Keratinocyte (primary cell): ENCODE data around the gene GABRB1. TPM values are rescaled to one million over a fixed set of nuclear protein-coding genes. Genes with fewer than 3 reads are reported as not detected.

Experiments
- DNase-seq: peaks from one replicate; pipeline ENCODE4 v3.0.0-alpha.2; 2011; ENCODE audit warnings: low read depth, missing footprints, low spot score
- FAIRE-seq: peaks from 2 replicates; lab custom pipeline; 2011; peaks lifted over from hg19 to GRCh38; lab: Jason Lieb, UNC
- H2AFZ ChIP-seq: 2 replicates; pipeline ENCODE4 v1.6.0; 2012; ENCODE audit warnings: low read length, control low read depth, inconsistent platforms; ENCODE audit not compliant: control insufficient read depth
- H3K27ac ChIP-seq: 2 replicates; pipeline ENCODE4 v1.5.1; 2011; ENCODE audit warnings: low read length; ENCODE audit not compliant: control insufficient read depth, insufficient read depth
- H3K27me3 ChIP-seq: 3 replicates; pipeline ENCODE4 v1.6.0; 2011; ENCODE audit warnings: low read length; ENCODE audit not compliant: control insufficient read depth, insufficient read depth; ENCODE audit errors: extremely low read depth
- H3K36me3 ChIP-seq, 2 experiments: 2 replicates in 1 of 2; 3 replicates in 1 of 2; pipeline ENCODE4 v1.5.1; 2011; ENCODE audit warnings: low read length in 2 of 2, mild to moderate bottlenecking in 1 of 2; ENCODE audit not compliant: control insufficient read depth in 2 of 2, insufficient read depth in 2 of 2; ENCODE audit errors: extremely low read depth in 1 of 2
- H3K4me1 ChIP-seq: 3 replicates; pipeline ENCODE4 v1.5.1; 2011; ENCODE audit warnings: low read length; ENCODE audit not compliant: control insufficient read depth, insufficient read depth; ENCODE audit errors: extremely low read depth
- H3K4me2 ChIP-seq: 3 replicates; pipeline ENCODE4 v1.6.0; 2011; ENCODE audit warnings: low read depth, low read length; ENCODE audit not compliant: control insufficient read depth, insufficient read depth; ENCODE audit errors: extremely low read depth
- H3K4me3 ChIP-seq, 3 experiments: fragments of 200-600 bp in 1 of 3; sonication (generic) in 1 of 3; 2 replicates in 2 of 3; 3 replicates in 1 of 3; pipeline ENCODE4 v1.5.1; 2011 to 2016; ENCODE audit warnings: low read length in 3 of 3, mild to moderate bottlenecking in 3 of 3, control low read depth in 2 of 3, inconsistent platforms in 1 of 3, low read depth in 1 of 3, mixed read lengths in 1 of 3, mixed run types in 1 of 3, moderate library complexity in 1 of 3; ENCODE audit not compliant: control insufficient read depth in 2 of 3, insufficient read depth in 2 of 3; ENCODE audit errors: extremely low read depth in 1 of 3
- H3K79me2 ChIP-seq: 2 replicates; pipeline ENCODE4 v1.6.0; 2012; ENCODE audit warnings: low read length; ENCODE audit not compliant: control insufficient read depth, insufficient read depth
- H3K9ac ChIP-seq: 3 replicates; pipeline ENCODE4 v1.6.0; 2011; ENCODE audit warnings: low read length; ENCODE audit not compliant: control insufficient read depth, insufficient read depth; ENCODE audit errors: extremely low read depth
- H3K9me1 ChIP-seq: 3 replicates; pipeline ENCODE4 v1.6.0; 2011; ENCODE audit warnings: low read length; ENCODE audit not compliant: control insufficient read depth, insufficient read depth; ENCODE audit errors: extremely low read depth
- H3K9me3 ChIP-seq: 2 replicates; pipeline ENCODE4 v1.5.1; 2012; ENCODE audit warnings: low read depth, low read length; ENCODE audit not compliant: control insufficient read depth
- H4K20me1 ChIP-seq: 3 replicates; pipeline ENCODE4 v1.6.0; 2011; ENCODE audit warnings: low read length; ENCODE audit not compliant: control insufficient read depth, insufficient read depth; ENCODE audit errors: extremely low read depth
- CTCF ChIP-seq, 3 experiments: IDR thresholded peaks in 1 of 3; conservative IDR thresholded peaks in 1 of 3; optimal IDR thresholded peaks in 1 of 3; 2 replicates in 2 of 3; 3 replicates in 1 of 3; pipeline versions ENCODE3 to v1.5.1; 2011; ENCODE audit warnings: low read length in 3 of 3, mild to moderate bottlenecking in 3 of 3, moderate library complexity in 2 of 3, control low read depth in 1 of 3, inconsistent platforms in 1 of 3; ENCODE audit not compliant: insufficient read depth in 2 of 3; ENCODE audit errors: extremely low read depth in 1 of 3
- EZH2 ChIP-seq: IDR thresholded peaks from one replicate; pipeline ENCODE4 v1.6.1; 2012; ENCODE audit warnings: inconsistent platforms, mild to moderate bottlenecking, low read length, moderate library complexity
- dilution Hi-C: fragments of 300-500 bp; cut with MboI; formaldehyde crosslinking; loops from one replicate; pipeline ENCODE4 v1.7.0; 2020; ENCODE audit warnings: low sequenced_read_pairs; ENCODE audit not compliant: extremely low pct_ligation_motif_present
- polyA plus RNA-seq, 5 experiments: library from polyadenylated mRNA; depleted of rRNA in 3 of 5; stranded (reverse) in 3 of 5; stranded (forward) in 1 of 5; unstranded in 1 of 5; fragments of >200 nt; gene quantifications; 1 replicate in 1 of 5; 2 replicates in 3 of 5; 3 replicates in 1 of 5; pipeline versions ENCODE4 v1.2.1 to v1.2.3, GENCODE V29; 2011 to 2012; ENCODE audit warnings: missing spikeins in 2 of 5, low read depth in 1 of 5, low replicate concordance in 1 of 5

Gene GABRB1
- polyA plus RNA-seq, 1 donor (not counting 4 experiments of a cell fraction or from before 2014, with no cell fraction given), result not detected

DNA sequence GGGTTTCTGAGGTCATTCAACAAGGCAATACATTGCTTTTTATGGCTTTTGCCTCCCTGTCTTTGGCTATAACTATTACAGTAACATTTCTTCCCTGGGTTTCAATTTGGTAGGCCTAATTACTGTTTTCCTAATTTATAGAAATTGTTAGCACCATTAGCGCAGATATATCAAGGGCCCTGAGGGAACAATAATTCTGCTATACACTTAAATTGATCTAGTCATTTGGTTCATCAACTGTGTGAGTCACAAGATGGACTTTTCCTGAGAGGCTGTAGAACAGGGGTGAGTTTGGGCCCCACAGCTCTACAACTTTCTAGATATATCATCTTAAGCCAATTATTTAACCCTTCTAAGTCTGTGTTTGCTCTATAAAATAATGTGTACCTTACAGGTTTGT, 324.2 kb downstream of the GABRB1 start:
- Histone ChIP-seq H3K36me3 (no peaks in the 10 kb centered on the region), H3K27ac (no peak overlapping the region), H3K4me3 (no peak overlapping the region), H3K4me2 (no peak overlapping the region), H3K9ac (no peak overlapping the region), H3K9me3 (no peaks in the 10 kb centered on the region), H3K79me2 (no peaks in the 10 kb centered on the region), H4K20me1 (no peaks in the 10 kb centered on the region), H2AFZ (no peak overlapping the region), H3K27me3 (no peaks in the 10 kb centered on the region), H3K4me1 (no peaks in the 10 kb centered on the region), H3K9me1 (no peaks in the 10 kb centered on the region)
- FAIRE-seq (no peak), DNase-seq (no peak)
- TF ChIP-seq EZH2, result no peak
- TF ChIP-seq CTCF (optimal IDR thresholded peaks at IDR 0.05 in 1 of 3, IDR thresholded peaks at IDR 0.05 in 1 of 3, conservative IDR thresholded peaks at IDR 0.05 in 1 of 3; ENCODE audit: extremely low read depth in 1 of 3, insufficient read depth in 2 of 3, low read length in 3 of 3), result no peak
- dilution Hi-C loops, result no loop called here

DNA sequence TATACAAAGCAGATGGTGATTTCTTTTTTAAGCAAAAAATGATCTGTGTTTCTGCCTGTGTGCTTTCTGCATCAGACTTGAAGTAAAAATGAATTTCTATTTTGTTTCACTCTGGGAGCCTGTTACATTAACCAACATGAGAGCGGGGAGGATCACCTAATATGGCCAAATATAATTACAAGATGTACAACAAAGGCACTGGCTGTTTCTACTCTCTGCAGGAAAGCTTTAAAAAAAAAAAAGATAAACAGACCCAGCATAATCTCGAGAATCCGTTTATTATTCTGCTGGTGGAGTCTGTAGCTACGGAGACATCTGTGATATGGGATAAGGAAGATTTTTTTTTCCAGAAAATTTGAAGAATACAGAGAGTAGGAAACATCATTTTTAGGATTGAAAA, 328.5 kb downstream of the GABRB1 start:
- no peak overlapping the region for H3K4me3 ChIP-seq
- no peak overlapping the region for H3K9ac ChIP-seq
- DNase-seq, result no peak
- H3K9me1 ChIP-seq, result no peaks in the 10 kb centered on the region
- H3K4me1 ChIP-seq, result no peaks in the 10 kb centered on the region
- no peak overlapping the region for H3K27ac ChIP-seq
- no peaks in the 10 kb centered on the region for H4K20me1 ChIP-seq
- dilution Hi-C loops, result no loop called here
- no peak for FAIRE-seq
- H3K27me3 ChIP-seq, result no peaks in the 10 kb centered on the region
- no peak overlapping the region for H2AFZ ChIP-seq
- H3K36me3 ChIP-seq, result no peaks in the 10 kb centered on the region
- H3K4me2 ChIP-seq, result no peak overlapping the region
- TF ChIP-seq CTCF (optimal IDR thresholded peaks at IDR 0.05 in 1 of 3, IDR thresholded peaks at IDR 0.05 in 1 of 3, conservative IDR thresholded peaks at IDR 0.05 in 1 of 3; ENCODE audit: extremely low read depth in 1 of 3, insufficient read depth in 2 of 3, low read length in 3 of 3) (no peak), EZH2 (no peak)
- no peaks in the 10 kb centered on the region for H3K9me3 ChIP-seq
- no peaks in the 10 kb centered on the region for H3K79me2 ChIP-seq
